ENCODE measurements around the gene RBM22.

DNA sequence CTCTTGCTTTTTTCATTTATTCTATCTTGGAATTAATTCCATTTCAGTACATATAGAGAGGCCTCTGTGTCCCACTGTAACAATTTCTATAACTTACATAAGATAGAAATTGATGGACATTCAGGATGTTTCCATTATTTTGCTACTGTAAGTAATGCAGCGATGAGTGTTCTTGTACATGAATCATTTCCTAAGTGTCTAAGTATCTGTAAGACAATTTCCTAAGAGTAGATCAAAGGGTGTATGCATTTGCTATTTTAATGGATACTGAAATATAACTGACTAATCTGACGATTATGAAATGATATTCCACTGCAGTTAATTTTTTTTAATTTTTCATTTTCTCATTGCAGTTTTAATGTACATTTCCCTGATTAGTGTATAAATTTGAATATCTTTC, 23.0 kb upstream of the RBM22 start:
- TF ChIP-seq, protein P1, sequence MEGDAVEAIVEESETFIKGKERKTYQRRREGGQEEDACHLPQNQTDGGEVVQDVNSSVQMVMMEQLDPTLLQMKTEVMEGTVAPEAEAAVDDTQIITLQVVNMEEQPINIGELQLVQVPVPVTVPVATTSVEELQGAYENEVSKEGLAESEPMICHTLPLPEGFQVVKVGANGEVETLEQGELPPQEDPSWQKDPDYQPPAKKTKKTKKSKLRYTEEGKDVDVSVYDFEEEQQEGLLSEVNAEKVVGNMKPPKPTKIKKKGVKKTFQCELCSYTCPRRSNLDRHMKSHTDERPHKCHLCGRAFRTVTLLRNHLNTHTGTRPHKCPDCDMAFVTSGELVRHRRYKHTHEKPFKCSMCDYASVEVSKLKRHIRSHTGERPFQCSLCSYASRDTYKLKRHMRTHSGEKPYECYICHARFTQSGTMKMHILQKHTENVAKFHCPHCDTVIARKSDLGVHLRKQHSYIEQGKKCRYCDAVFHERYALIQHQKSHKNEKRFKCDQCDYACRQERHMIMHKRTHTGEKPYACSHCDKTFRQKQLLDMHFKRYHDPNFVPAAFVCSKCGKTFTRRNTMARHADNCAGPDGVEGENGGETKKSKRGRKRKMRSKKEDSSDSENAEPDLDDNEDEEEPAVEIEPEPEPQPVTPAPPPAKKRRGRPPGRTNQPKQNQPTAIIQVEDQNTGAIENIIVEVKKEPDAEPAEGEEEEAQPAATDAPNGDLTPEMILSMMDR (IDR thresholded peaks at IDR 0.05) = no peak
- no peak for TF ChIP-seq POLR2A (IDR thresholded peaks at IDR 0.05; ENCODE audit: low read depth)

Data from esophagus muscularis mucosa (tissue), 3 donors.